SW 1271 (cell line): ENCODE results near the gene CSF2.
A peak's percentile ranks its signal among the peaks of the same experiment; 100 is the strongest.

Experiments used
- DNase-seq, 2 experiments: peaks; one replicate each; lab custom pipeline; 2025; lab: John Stamatoyannopoulos, UW

The CSF2 gene

GRCh38 chr5:132055441-132055807 is 18.2 kb upstream of the CSF2 start:
- DNase-seq = no peak

DNA sequence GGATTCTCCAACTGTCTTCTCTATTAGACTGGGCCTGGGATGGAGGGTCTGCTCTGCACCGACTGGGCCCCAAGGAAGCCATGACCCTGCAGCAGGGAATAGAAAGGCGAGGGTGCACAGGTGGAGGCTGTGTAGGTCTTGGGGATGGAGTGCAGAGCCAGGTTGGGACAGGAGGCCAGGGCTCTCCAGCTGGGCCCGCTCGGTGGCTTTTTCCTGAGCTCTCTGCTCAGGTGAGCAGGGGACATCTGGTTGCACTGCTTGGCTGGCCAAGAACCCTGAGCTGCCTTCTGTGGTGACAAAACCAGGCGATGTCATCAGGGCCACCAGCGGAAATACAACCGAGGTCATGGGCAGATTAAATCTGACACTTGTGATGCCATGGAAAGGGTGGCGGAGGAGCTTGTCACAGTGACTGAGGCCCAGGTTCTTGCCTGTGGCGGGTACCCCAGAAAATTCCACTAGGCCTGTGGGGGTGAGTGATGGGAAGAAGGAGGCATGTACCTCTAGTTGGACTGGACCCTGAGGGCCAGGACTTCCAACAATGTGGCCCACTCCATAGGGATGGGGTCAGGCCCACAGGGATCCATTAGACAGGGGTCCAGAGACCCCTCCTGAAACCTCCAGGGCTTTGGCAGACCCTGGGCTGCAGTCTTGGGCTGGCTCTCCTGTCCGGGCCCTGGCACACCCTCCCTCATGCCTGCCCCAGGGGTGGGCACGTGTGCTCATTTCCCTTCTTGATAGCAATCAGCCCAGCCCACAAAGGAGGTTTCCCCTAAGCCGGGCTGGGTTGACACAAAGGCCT is 17.6 kb upstream of the CSF2 start:
- no peak for DNase-seq

DNA sequence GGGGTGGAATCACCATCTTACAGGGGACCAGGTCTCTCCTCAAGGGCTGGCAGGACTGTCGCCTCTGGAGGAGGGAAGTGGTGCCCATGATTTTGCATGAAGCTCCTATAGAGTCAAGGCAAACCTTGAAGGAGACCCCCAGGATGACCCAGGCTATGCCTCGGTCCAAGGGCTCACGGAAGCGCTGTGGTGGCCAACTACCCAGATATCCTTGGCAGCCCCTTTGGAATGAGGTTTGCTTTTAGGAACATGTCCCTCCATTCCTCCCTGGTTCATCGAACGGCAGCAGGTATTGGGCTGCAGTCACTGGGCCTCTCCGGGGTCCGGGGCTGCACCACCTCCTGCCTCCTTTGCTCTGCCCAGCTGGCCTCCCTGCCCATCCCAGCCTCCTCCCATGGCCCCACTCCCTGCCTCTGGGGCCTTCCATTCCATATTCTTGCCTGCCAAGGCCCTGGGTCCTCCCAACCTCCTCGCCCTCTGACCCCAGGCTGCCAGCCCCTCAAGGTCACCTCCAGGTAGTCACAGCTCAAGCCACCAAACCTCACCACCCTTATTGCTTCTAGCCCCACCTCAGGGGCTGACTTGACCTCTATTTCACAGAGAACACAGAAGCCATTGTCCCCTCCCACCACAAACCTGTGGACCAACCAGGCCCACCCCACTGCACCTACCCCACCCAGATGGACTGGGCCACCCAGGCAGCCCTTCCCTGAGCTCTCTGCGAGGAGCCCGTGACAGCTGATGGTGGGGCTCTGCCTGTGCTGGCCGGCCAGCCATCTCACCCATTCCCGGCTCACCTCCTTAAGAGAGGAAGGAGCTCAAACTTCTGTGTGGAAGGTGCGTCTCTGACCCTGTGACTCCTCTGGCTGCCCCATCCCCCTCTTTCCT is 16.7 kb upstream of the CSF2 start:
- no peak for DNase-seq

DNA sequence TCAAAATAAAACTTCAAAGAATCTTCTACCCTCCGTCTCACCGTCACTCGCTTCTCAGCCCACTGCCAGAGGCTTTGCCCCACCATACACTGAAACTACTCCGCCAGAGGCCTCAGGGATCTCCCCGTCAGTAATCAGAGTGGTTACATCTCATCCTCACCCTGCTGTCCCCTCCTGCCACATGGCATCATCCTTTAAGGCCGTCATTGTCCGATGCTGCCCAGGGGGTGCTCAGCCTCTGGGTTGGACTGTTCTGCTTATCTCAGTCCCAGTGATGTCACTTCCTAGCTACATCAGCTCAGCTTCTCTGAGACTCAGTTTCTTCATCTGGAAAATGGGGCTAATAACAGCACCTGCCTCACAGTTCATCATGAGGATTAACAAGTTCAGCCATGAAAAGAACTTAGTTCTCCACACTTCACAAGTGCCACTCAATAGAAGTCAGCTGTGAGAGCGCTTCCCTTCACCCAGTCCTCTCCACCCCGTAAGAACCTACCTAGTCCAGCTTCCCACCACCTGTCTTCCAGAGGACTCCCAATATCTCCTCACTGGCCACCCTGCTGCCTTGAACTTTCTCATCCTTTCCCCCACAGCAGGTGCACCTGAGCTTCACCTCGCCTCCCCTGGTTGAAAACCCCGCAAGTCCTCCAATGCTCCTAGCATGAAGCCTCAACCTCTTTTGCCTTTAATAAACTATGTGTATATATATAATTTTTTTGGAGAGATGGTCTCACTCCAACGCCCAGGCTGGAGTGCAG is 15.9 kb upstream of the CSF2 start:
- DNase-seq = no peak

GRCh38 chr5:132058646-132059042 is 14.9 kb upstream of the CSF2 start:
- no peak for DNase-seq

GRCh38 chr5:132059043-132059695 is 14.4 kb upstream of the CSF2 start:
- DNase-seq = no peak

- no peak for DNase-seq
Measured at GRCh38 chr5:132059696-132060500, 13.7 kb upstream of the CSF2 start.

GRCh38 chr5:132060501-132061161 is 13.0 kb upstream of the CSF2 start, which contains the start of gene IL3:
Gene IL3, plus strand, starts transcription at chr5:132060655. Its CDS starts 52 bp downstream, at chr5:132060707.
- no peak for DNase-seq

DNA sequence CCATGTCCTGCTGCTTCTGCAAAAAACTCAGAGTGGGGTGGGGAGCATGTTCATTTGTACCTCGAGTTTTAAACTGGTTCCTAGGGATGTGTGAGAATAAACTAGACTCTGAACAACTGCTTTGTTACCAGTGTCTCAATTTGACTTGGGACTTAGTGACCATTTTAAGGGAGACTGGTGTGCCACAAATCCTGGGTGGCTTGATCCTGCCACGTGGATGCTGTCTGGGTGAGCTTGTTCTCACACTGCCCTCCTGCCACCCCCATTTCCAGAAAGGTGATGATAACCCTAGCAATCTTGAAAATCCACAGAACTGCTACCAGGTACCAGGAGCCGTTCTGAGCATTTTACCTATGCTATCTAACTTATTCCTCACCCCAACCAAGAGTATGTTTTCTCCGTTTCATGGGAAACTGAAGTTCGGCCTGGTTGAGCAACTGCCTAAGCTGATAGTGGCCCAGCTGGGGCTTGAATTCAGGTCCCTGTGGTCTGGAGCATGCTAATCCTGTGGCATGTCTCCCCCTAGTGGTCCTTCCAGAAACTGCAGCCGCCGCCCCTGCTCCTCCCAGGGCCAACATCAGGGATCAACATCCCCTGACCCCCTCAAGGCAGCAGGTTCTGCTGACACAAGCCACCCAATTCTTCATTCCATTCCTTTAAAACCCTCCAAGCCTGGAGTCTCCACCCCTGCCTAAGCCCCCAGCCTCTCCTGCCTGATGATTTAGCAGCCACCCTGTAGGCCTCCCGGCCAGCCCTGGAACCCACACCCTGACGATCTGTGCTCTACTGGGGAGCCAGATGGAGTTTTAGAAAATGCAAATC is 10.3 kb upstream of the CSF2 start:
- DNase-seq = peak in 1 of 2 experiments; percentile 54

- no peak for DNase-seq
Measured at GRCh38 chr5:132064140-132064539, 9.4 kb upstream of the CSF2 start.

DNA sequence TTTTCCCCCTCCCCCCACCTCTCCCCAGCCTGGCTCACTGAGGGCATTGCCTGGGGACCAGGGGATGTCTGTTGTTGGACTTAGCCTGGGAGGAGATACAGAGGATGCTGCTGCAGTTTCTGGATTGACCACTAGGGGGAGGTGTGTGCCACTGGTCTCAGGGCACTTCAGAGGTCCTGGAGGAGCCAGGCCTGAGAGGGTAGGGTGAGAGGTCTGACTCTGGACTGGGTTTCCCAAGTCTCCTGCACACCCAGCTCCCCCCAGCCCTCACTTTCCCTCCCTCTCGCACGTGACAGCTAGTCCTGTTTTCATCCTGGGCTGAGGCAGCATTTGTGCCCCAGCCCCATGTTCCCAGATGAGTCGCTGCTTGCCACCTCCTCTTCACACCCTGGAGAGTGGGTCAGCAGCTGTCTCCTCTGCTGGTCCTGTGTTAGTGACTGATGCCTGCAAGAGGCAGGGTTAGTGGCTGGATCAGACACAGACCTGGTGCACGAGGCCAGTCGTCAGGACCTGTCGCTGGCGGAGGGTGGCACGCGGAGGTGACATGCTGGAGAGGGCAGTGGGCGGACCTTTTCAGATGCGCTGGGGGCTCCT is 8.8 kb upstream of the CSF2 start:
- DNase-seq = peak; percentile 66 to 81

DNA sequence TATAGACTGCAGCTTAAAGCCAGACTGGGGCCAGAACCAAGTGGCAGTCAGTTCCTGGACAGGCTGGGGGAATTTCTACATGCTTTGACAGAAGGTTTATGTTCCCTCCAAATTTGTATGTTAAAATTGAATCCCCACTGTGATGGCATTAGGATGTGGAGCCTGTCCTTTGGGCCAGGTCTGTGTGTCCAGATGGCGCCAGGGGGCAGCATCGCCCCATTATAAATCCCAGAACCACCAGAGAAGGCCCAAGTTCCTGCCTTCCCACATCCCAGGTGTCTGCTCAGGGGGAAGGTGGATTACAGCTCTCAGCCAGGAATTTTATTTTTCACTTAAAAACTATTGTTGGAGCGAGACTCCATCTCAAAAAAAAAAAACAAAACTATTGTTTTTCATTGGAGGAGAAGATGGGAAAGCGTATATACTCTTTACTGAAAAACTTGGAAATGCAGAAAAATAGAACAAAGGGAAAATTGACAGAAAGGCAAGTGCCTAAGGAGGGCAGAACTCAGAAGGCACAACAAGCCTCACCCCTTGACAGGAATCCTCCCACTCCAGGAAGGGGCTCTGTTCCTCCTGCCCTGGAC is 8.1 kb upstream of the CSF2 start:
- DNase-seq = peak; percentile 71 to 74

DNA sequence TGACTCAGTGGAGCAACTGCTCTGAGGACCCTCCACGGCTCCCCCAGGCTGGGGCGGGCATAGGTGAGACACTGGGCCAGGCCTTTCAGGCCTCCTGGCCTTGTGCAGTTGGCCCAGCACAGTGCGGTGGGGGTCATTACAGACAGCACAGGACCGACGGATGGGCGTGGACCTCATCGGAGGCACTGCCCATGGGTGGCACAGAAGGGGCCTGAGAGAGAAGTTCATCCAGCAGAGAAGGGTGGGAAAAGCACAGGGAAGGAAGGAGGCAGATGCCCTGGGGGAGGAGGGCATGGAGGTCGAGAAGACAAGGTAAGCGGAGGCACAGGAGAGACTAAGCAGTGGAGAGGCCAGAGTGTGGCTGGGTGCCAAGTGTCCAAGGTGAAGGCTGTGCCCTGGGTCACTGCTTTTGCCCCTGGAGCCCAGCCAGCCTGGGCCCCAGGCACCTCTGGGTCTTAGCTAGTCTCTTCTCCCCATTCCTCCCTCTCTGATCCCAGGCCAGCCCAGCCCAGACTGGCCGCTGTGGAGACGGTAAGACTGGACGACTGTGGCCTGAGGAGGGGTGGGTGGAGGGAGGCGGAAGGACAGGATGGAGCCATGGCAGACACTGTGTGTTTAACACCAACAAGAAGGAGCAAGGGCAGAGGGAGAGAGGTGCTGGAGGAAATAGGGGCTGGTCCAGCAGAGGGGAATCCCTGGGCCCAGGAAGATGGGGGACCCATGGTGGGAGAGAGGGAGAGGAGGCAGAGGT is 7.5 kb upstream of the CSF2 start:
- DNase-seq = no peak

DNA sequence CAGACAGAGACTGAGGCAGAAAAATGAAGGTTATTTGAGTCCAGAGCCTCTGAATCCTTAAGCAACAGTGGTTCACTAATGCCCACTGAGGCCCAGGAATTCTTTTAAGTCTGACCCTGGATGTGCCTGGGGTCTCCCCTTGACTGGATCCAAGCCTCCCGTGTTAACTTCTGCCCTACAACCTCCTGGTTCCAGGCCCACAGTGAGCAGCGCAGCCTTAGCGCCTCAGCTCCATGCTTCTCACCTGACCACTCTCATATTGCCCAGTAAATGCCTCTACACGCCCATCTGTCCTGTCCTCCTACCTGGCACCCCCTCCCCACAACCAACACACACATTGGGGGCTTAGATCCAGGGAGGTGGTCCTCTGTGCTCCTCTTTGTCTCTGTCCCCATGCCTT is 6.7 kb upstream of the CSF2 start:
- DNase-seq = no peak

DNA sequence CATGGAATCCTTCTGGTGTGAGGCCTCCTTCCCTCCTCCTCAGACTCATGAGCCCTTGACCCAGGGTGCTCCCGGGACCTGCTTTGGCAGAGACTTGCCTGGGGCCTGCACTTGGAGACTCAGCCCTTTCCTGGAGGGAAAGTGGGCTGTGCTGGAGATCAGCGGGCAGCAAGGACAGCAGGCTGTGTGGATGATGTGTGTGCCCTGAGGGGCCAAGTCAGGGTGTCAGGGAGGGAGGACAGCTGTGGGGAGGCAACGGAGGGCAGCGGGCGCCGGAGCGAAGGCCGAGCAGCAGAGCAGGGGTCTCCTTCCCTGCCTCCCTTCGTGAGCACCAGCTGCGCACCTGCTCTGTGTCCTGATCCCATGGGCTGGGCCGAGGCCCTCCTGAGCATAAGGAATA is 6.1 kb upstream of the CSF2 start:
- DNase-seq = no peak

GRCh38 chr5:132067941-132068808 is 5.4 kb upstream of the CSF2 start:
- no peak for DNase-seq

GRCh38 chr5:132069561-132069960 is 4.0 kb upstream of the CSF2 start:
- DNase-seq = no peak
